ENCODE measurements around the gene KIAA1217. TPM values are rescaled to one million over a fixed set of nuclear protein-coding genes. Genes with fewer than 3 reads are reported as not detected.
A peak's percentile ranks its signal among the peaks of the same experiment; 100 is the strongest.

Gene KIAA1217
- total RNA-seq, 6 experiments from 2014 or later, result 10.4 to 25.5 (median 14.9) TPM

GRCh38 chr10:24397662-24398061 is 188.7 kb downstream of the KIAA1217 start:
- no peak for DNase-seq
- H3K4me3 ChIP-seq, result no peak overlapping the region
- no peak for ATAC-seq
- intact Hi-C loops (cut with DNase I), result loop anchor here in 1 of 2 donors (10.0 kb wide), 1 partner anchor 117 kb away; no protein-coding TSS in a partner anchor
- WGBS (ENCODE audit: insufficient coverage, low coverage, low lambda C conversion rate, missing lambda C conversion rate), result 95% methylated on average over 2 of the region's 2 CpGs
- TF ChIP-seq POLR2A (IDR thresholded peaks at IDR 0.05), result no peak
- no peak for TF ChIP-seq CTCF (IDR thresholded peaks at IDR 0.05)
- no peak overlapping the region for H3K27ac ChIP-seq
- no peaks in the 10 kb centered on the region for H3K27me3 ChIP-seq
- H3K36me3 ChIP-seq, result no peaks in the 10 kb centered on the region
- no peaks in the 10 kb centered on the region for H3K9me3 ChIP-seq
- H3K4me1 ChIP-seq, result no peaks in the 10 kb centered on the region

- Histone ChIP-seq H3K4me1 (peaks cover 0 to 11% (median 0%) of the 10 kb centered on the region in 4 donors), H3K27me3 (no peaks in the 10 kb centered on the region), H3K9me3 (no peaks in the 10 kb centered on the region), H3K27ac (no peak overlapping the region), H3K36me3 (no peaks in the 10 kb centered on the region), H3K4me3 (no peak overlapping the region)
- DNase-seq (no peak), ATAC-seq (no peak)
- intact Hi-C loops (cut with DNase I), result no loop called here
- TF ChIP-seq POLR2A (IDR thresholded peaks at IDR 0.05) (no peak), CTCF (IDR thresholded peaks at IDR 0.05) (no peak)
- 70% methylated on average over 3 of the region's 3 CpGs for WGBS (ENCODE audit: insufficient coverage, low coverage, low lambda C conversion rate, missing lambda C conversion rate)
These were observed 195.6 kb downstream of the KIAA1217 start for GRCh38 chr10:24404567-24404966.

GRCh38 chr10:24405635-24406034 is 196.7 kb downstream of the KIAA1217 start:
- intact Hi-C loops (cut with DNase I), result no loop called here
- H3K36me3 ChIP-seq, result no peaks in the 10 kb centered on the region
- no peaks in the 10 kb centered on the region for H3K9me3 ChIP-seq
- TF ChIP-seq CTCF (IDR thresholded peaks at IDR 0.05) (no peak), POLR2A (IDR thresholded peaks at IDR 0.05) (no peak)
- peak in 2 of 4 donors; percentile 28 to 51 for ATAC-seq
- no peaks in the 10 kb centered on the region for H3K27me3 ChIP-seq
- H3K4me1 ChIP-seq, result peaks cover 0 to 11% (median 0%) of the 10 kb centered on the region in 4 donors
- no peak overlapping the region for H3K4me3 ChIP-seq
- DNase-seq, result no peak
- H3K27ac ChIP-seq, result no peak overlapping the region
- WGBS (ENCODE audit: insufficient coverage, low coverage, low lambda C conversion rate, missing lambda C conversion rate), result 45% methylated on average over 1 of the region's 1 CpG

GRCh38 chr10:24406809-24407483 is 198.0 kb downstream of the KIAA1217 start:
- Histone ChIP-seq H3K4me3 (no peak overlapping the region), H3K9me3 (no peaks in the 10 kb centered on the region), H3K27me3 (no peaks in the 10 kb centered on the region), H3K4me1 (peaks cover 0 to 11% (median 0%) of the 10 kb centered on the region in 4 donors), H3K36me3 (no peaks in the 10 kb centered on the region), H3K27ac (no peak overlapping the region)
- TF ChIP-seq CTCF (IDR thresholded peaks at IDR 0.05), result no peak
- no peak for DNase-seq
- ATAC-seq, result peak in 2 of 4 donors; percentile 20 to 36
- WGBS (ENCODE audit: insufficient coverage, low coverage, low lambda C conversion rate, missing lambda C conversion rate), result 85% methylated on average over 12 of the region's 12 CpGs
- intact Hi-C loops (cut with DNase I), result no loop called here
